Measurements from ENCODE around the gene DMWD.

DNA sequence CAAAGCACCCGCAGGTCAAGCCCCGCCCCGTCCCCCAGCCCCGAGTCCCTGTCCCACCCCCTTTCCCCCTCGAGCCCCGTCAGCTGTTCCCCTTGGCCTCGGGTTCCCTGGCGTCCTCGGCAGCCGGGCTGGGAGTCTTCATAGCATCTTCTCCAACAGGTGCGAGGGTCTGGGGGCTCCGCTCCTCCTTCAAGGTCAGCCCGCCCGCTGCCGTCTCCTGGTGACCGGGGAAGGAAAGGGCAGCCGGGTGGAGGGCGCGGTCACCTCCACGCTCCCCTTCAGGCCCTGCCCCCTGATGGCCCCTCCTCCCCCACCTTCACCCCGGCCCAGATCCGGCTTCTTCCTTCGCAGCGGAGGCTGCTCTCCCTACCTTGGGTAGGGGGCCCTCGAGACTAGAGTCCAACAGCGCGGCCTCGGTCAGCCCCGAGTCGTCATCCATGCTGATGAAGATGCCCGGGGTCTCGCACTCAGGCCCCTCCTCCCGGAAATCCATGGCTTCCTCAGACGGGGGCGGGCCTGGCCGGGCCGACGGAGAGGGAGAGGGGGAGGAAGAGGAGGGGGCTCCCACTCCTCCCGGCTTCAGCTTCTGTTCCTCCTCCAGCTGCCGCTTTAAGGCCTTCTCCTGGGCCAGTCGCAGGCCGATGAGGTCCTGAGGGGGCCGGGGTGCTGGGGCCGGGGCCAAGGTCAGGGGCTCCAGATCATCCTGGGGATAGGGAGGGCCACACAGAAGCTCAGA lies 23.0 kb upstream of the DMWD start:
- TF ChIP-seq CTCF (optimal IDR thresholded peaks at IDR 0.05 in 1 of 3, IDR thresholded peaks at IDR 0.05 in 1 of 3, conservative IDR thresholded peaks at IDR 0.05 in 1 of 3; ENCODE audit: extremely low read depth in 1 of 3, insufficient read depth in 2 of 3, low read length in 3 of 3) (no peak), EZH2 (IDR thresholded peaks at IDR 0.05; ENCODE audit: low read length) (no peak)
